C4-2B (cell line): ENCODE results near the gene ORC3.
"Not testable (repeated sequence)": the region's sequence is repeated elsewhere in the genome, so short reads cannot be mapped to it uniquely, and the experiment has no call there.

Experiments
- CTCF ChIP-seq: fragments of 450-650 bp; conservative IDR thresholded peaks from 2 replicates; pipeline ENCODE4 v1.5.1; 2017; ENCODE audit warnings: mild to moderate bottlenecking
- ZFX ChIP-seq: fragments of 450-650 bp; IDR thresholded peaks from 2 replicates; pipeline ENCODE4 v1.6.1; 2017

- TF ChIP-seq CTCF, ZFX: not testable (repeated sequence)
Observed at GRCh38 chr6:87686636-87687205, 96.8 kb downstream of the ORC3 start.
